ENCODE results near the gene CLDN3.

- TF ChIP-seq POLR2AphosphoS5 (IDR thresholded peaks at IDR 0.05) (no peak), POLR2A (IDR thresholded peaks at IDR 0.05; ENCODE audit: low read depth) (no peak), CTCF (IDR thresholded peaks at IDR 0.05) (no peak)
Measured at GRCh38 chr7:73732397-73732796, 37.7 kb downstream of the CLDN3 start.
